OCI-LY1 (cell line): ENCODE data around the gene KRT12.

Experiments used
- H2AFZ ChIP-seq: fragments of 200-600 bp; sonication (generic), shearing (Covaris generic); 2 replicates; pipeline ENCODE4 v1.6.0; 2014; ENCODE audit warnings: antibody characterized with exemption, mild to moderate bottlenecking, low read length
- H3F3A ChIP-seq: fragments of 200-600 bp; sonication (generic), shearing (Covaris generic); 2 replicates; pipeline ENCODE4 v1.6.0; 2014; ENCODE audit warnings: mild to moderate bottlenecking, antibody characterized with exemption, low read length, moderate library complexity; ENCODE audit not compliant: insufficient read depth
- H3K27ac ChIP-seq: fragments of 200-600 bp; sonication (generic); 2 replicates; pipeline ENCODE4 v1.5.1; 2014; ENCODE audit warnings: low read length, mixed run types, mild to moderate bottlenecking, low read depth; ENCODE audit not compliant: poor library complexity, severe bottlenecking
- H3K27me3 ChIP-seq: fragments of 200-600 bp; sonication (generic); 2 replicates; pipeline ENCODE4 v1.6.0; 2014; ENCODE audit warnings: antibody characterized with exemption, mild to moderate bottlenecking, low read length, moderate library complexity; ENCODE audit not compliant: insufficient read depth
- H3K36me3 ChIP-seq: fragments of 200-600 bp; sonication (generic); 2 replicates; pipeline ENCODE4 v1.6.1; 2014; ENCODE audit warnings: mild to moderate bottlenecking, antibody characterized with exemption, low read length, moderate library complexity, mixed read lengths; ENCODE audit not compliant: insufficient read depth
- H3K4me1 ChIP-seq: fragments of 200-600 bp; sonication (generic); 2 replicates; pipeline ENCODE4 v1.5.1; 2014; ENCODE audit warnings: mild to moderate bottlenecking, low read length, moderate library complexity; ENCODE audit not compliant: insufficient read depth, severe bottlenecking
- H3K4me2 ChIP-seq: fragments of 200-600 bp; sonication (generic), shearing (Covaris generic); 2 replicates; pipeline ENCODE4 v1.6.1; 2014; ENCODE audit warnings: low read length
- H3K4me3 ChIP-seq: fragments of 200-600 bp; sonication (generic); 2 replicates; pipeline ENCODE4 v1.5.1; 2014; ENCODE audit warnings: low read length, low read depth, mild to moderate bottlenecking, mixed read lengths; ENCODE audit not compliant: poor library complexity, severe bottlenecking
- H3K79me2 ChIP-seq: fragments of 200-600 bp; shearing (Covaris generic); 2 replicates; pipeline ENCODE4 v1.6.1; 2016; ENCODE audit warnings: mixed run types, low read length, mixed read lengths; ENCODE audit not compliant: insufficient read depth
- H3K9ac ChIP-seq: fragments of 200-600 bp; sonication (generic), shearing (Covaris generic); 2 replicates; pipeline ENCODE4 v1.6.1; 2014; ENCODE audit warnings: mild to moderate bottlenecking, low read length, mixed read lengths
- H3K9me2 ChIP-seq: fragments of 200-600 bp; sonication (generic), shearing (Covaris generic); 2 replicates; pipeline ENCODE4 v1.6.1; 2014; ENCODE audit warnings: low read depth, mild to moderate bottlenecking, low read length, mixed read lengths
- H3K9me3 ChIP-seq: fragments of 200-600 bp; shearing (Covaris generic); 2 replicates; pipeline ENCODE4 v1.6.1; 2014; ENCODE audit warnings: low read length, mixed read lengths
- H4K20me1 ChIP-seq: fragments of 200-600 bp; sonication (generic), shearing (Covaris generic); 2 replicates; pipeline ENCODE4 v1.6.0; 2016; ENCODE audit warnings: mild to moderate bottlenecking, low read length; ENCODE audit not compliant: insufficient read depth
- CTCF ChIP-seq: fragments of 200-600 bp; sonication (generic), shearing (Covaris generic); IDR thresholded peaks from 2 replicates; pipeline ENCODE4 v1.5.1; 2017; ENCODE audit warnings: mild to moderate bottlenecking, antibody characterized with exemption, low read length, moderate library complexity, mixed read lengths
- EZH2 ChIP-seq: fragments of 200-600 bp; sonication (generic), shearing (Covaris generic); IDR thresholded peaks from 2 replicates; pipeline ENCODE4 v1.8.0; 2017; ENCODE audit warnings: borderline replicate concordance, mixed run types, mild to moderate bottlenecking, antibody characterized with exemption, low read length, moderate library complexity, mixed read lengths

The KRT12 gene

GRCh38 chr17:40836020-40836419, 31.0 kb downstream of the KRT12 start:
- no peak overlapping the region for H3K4me3 ChIP-seq
- H3K9me3 ChIP-seq: no peaks in the 10 kb centered on the region
- no peaks in the 10 kb centered on the region for H3K9me2 ChIP-seq
- H3F3A ChIP-seq: no peaks in the 10 kb centered on the region
- no peaks in the 10 kb centered on the region for H4K20me1 ChIP-seq
- H3K4me2 ChIP-seq: no peak overlapping the region
- no peaks in the 10 kb centered on the region for H3K4me1 ChIP-seq
- no peak overlapping the region for H3K9ac ChIP-seq
- H3K27me3 ChIP-seq: no peaks in the 10 kb centered on the region
- 0 out of 2 replicates have a peak, but pooled peaks cover 4% of the 10 kb centered on the region for H3K36me3 ChIP-seq
- no peak overlapping the region for H2AFZ ChIP-seq
- no peak overlapping the region for H3K27ac ChIP-seq
- H3K79me2 ChIP-seq: no peaks in the 10 kb centered on the region
- TF ChIP-seq CTCF: no peak
- TF ChIP-seq EZH2: no peak

- Histone ChIP-seq H3K4me2 (no peak overlapping the region), H3K9me2 (no peaks in the 10 kb centered on the region), H2AFZ (no peak overlapping the region), H3K36me3 (0 out of 2 replicates have a peak, but pooled peaks cover 4% of the 10 kb centered on the region), H3K27me3 (no peaks in the 10 kb centered on the region), H3K79me2 (no peaks in the 10 kb centered on the region), H4K20me1 (no peaks in the 10 kb centered on the region), H3K9me3 (no peaks in the 10 kb centered on the region), H3K27ac (no peak overlapping the region), H3K4me3 (no peak overlapping the region), H3K9ac (no peak overlapping the region), H3F3A (no peaks in the 10 kb centered on the region), H3K4me1 (no peaks in the 10 kb centered on the region)
- TF ChIP-seq CTCF (no peak), EZH2 (no peak)
Observed at GRCh38 chr17:40833882-40834281, 33.1 kb downstream of the KRT12 start.

- Histone ChIP-seq H3K27me3 (no peaks in the 10 kb centered on the region), H3K4me2 (no peak overlapping the region), H3K27ac (no peak overlapping the region), H3K4me3 (no peak overlapping the region), H3K36me3 (0 out of 2 replicates have a peak, but pooled peaks cover 4% of the 10 kb centered on the region), H3F3A (no peaks in the 10 kb centered on the region), H4K20me1 (no peaks in the 10 kb centered on the region), H3K9me2 (no peaks in the 10 kb centered on the region), H3K9ac (no peak overlapping the region), H2AFZ (no peak overlapping the region), H3K9me3 (no peaks in the 10 kb centered on the region), H3K4me1 (no peaks in the 10 kb centered on the region), H3K79me2 (no peaks in the 10 kb centered on the region)
- no peak for TF ChIP-seq CTCF
- no peak for TF ChIP-seq EZH2
Observed at GRCh38 chr17:40832840-40833239, 34.2 kb downstream of the KRT12 start.
